HG02642 (cell line): ENCODE results near the gene NPPA.
"Not testable (repeated sequence)": the region's sequence is repeated elsewhere in the genome, so short reads cannot be mapped to it uniquely, and the experiment has no call there.

ENCODE experiments used
- ATAC-seq: cut with Tn5 transposase; IDR thresholded peaks from one replicate; pipeline ENCODE4 v1.9.1; 2021; ENCODE audit warnings: mild to moderate bottlenecking; ENCODE audit not compliant: unreplicated experiment, poor library complexity

The NPPA gene

DNA sequence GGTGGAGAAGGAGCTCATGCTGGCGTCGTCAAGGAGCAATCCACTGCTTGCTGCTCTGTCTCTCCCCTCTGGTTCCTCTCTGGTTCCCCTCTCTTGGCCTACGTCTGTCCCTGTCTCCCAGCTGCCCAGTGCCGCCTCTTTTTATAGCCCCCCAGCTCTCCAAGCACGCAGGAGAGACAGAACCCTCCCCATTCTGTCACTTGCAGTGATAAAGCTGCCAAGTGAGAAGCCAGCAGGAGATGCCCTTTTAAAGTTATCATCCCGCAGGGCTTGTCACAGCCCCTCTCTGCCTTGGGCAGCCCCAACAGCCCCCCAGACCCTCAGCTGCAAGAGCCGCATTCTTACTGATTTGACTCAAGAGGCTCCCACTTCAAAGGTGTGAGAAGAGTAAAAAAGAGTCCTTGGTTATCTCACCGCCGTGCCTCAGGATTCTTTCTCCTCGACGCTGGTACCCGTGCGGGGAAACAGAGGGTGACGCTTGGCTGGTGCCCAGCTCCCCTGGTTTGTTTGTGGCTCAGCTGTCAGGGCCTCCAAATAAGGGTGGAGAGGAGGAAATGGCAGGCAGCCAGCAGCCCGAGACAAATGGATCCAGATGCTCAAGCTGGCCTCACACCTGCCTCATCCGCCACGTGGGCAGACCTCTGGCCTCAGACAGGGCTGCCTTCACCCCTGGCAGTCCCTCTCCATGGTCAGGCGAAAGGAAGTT lies at the start of gene NPPA:
Gene NPPA, minus strand, starts transcription at position 117 of the 706 bp plus-strand sequence. Its CDS starts 99 bp downstream, at position 18.
- no peak for ATAC-seq

- ATAC-seq = not testable (repeated sequence)
Observed at GRCh38 chr1:11894501-11894900, 46.9 kb upstream of the NPPA start.

- no peak for ATAC-seq
Observed at GRCh38 chr1:11893907-11894251, 46.3 kb upstream of the NPPA start.

DNA sequence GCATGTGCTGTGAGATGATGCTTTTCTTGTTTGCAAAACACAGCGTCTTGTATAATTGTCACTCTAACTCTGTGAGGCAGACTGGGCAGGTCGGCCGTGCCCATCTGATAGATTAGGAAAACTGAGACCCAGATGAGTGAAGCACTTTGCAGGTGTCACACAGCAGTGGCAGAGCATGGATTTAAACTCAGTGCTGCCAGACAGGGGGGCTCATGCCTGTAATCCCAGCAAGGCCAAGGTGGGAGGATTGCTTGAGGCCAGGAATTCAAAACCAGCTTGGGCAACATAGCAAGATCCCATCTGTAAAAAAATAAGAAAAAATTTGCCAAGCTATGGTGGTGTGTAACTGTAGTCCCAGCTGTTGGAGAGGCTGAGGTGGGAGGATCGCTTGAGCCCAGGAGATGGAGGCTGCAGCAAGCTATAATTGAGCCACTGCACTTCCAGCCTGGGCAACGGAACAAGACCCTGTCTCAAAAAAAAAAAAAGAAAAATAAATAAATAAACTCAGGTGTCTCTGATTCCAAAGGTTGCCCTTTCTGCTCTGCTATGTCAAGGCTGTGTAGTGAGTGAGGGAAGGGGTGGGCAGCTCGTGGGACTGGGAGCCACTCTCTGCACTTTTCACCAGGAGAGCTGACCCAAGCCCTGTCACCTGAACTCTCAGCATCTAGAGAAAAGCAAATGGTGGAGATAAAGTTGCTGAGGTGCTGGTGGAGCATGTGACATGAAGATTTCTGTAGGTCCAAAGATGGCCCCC lies 44.0 kb upstream of the NPPA start:
- ATAC-seq = no peak

- no peak for ATAC-seq
Observed at GRCh38 chr1:11888877-11889208, 41.3 kb upstream of the NPPA start.

DNA sequence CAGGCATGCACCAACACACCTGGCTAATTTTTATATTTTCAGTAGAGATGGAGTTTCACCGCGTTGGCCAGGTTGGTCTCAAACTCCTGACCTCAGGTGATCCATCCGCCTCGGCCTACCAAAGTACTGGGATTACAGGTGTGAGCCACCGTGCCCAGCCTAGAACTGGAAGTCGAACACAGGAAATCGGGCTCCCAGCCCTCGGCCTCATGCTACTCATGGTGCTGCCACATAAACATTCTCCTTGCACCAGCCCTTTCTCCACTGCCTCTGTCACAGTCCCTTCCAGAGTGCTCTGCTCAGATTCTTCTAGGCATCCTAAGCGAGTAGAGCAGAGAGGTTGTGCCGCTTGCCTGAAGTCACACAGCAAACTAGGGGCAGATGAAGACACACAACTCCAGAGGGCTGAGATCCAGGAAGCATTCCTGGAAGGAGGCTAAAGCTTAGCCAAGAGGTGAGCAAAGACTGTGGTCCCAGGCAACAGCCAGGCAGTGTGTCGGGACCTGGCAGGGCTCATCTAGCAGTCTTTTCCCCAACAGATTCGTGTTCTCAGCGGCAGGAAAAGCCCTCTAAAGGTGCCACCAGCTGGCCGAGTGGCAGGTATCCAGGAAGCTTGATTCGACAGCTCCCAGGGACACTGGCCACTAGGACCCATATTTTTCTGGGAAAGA lies 40.8 kb upstream of the NPPA start:
- ATAC-seq = no peak

DNA sequence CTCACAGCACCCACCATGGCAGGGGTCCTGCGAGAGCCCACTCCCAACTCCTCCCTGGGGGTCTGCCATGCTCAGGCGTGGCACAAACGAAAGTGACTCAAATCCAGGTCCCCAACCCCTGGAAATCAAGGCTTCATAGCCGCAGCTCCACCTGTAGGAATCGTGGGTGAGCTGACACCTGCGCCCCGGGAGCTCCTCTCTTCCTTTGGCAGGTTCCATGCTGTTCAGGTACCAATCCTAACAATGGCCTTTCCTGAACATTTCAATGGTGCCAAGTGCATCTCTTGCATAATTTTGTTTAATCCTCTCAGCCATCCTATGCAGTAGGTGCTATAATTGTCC lies 40.1 kb upstream of the NPPA start:
- no peak for ATAC-seq

DNA sequence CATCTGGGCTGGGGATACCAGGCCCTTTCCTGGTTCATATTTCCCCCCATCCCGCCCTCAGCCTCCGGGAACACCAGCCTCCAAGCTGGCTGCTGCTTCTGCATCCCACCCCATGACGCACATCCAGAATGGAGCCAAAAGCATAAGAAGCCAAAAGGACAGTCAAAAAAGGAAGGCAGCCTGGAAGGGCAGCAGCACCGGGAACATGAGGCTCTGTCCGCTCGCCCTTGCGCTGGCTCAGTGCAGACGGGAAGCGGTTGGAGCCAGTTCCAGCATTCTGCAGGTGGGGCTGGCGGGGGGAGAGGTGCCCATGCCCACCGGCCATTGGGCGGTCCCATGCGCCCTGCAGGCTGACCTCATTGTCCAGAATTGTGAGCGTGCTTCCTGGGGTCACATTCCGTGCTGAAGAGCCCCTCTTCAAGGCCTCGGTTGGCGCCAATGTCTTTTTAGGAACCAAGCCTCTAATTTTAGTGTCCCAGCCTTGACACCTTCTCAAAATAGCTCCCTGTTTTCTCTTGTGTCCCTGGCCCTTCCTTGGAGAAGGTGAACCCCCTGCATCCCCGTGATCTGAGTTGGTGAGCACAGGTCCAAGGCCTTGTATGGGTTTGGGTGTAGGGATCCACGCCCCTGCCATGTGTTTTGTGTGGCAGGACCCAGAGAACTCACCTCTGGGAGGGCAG lies 39.5 kb upstream of the NPPA start:
- no peak for ATAC-seq

DNA sequence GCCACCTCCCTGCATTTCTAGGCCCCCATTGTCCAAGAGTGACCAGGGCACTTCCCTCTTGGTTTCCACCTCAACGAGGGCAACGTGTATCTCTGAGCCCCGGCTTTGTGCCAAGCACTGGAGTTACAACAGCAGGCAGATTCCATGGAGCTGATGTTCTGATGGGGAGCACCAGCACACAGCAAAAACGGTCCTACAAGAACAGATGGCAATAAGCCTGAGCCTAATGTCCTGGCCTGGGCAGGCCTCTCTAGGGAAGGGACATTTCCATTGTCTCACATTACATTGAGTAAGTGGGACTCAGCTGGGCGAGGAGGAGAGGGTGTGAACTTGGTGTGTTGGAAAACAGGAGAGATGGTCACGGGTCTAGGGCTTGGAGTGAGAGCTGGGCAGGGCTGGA lies 38.3 kb upstream of the NPPA start:
- no peak for ATAC-seq

- ATAC-seq = no peak
Observed at GRCh38 chr1:11882814-11883538, 35.4 kb upstream of the NPPA start.

- no peak for ATAC-seq
Observed at GRCh38 chr1:11881749-11882441, 34.3 kb upstream of the NPPA start.

- ATAC-seq = no peak
Observed at GRCh38 chr1:11880911-11881748, 33.5 kb upstream of the NPPA start.

DNA sequence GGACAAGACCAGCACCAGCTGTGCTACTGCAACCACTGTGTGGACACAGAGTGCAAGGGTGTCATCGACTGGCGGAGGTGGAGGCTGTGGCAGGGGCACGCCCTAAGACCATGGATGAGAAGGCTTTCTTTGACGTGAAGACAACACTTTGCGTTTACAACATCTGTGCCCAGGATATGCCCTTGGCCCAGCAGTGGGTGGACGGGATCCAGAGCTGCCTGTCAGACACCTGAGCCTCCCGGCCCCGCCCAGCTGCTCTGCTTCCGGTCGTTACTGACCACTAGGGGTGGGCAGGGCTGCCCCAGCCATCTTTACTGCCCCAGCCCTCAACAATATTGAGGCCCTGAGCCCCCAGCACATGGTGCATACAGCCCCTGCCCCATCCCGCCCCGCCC lies 32.6 kb upstream of the NPPA start:
- no peak for ATAC-seq

GRCh38 chr1:11879311-11880180 lies 32.0 kb upstream of the NPPA start:
- no peak for ATAC-seq

DNA sequence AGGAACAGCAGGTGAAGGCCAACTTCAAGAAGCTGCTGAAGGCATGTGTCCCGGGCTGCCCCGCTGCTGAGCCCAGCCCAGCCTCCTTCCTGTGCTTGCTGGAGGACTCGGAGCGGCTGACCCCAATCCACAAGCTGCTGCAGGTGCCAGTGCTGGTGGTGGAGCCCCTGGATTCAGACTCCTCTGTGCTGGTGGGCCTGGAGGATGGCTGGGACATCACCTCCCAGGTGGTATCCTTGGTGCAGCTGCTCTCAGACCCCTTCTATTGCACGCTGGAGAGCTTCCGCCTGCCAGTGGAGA lies 31.3 kb upstream of the NPPA start:
- no peak for ATAC-seq

DNA sequence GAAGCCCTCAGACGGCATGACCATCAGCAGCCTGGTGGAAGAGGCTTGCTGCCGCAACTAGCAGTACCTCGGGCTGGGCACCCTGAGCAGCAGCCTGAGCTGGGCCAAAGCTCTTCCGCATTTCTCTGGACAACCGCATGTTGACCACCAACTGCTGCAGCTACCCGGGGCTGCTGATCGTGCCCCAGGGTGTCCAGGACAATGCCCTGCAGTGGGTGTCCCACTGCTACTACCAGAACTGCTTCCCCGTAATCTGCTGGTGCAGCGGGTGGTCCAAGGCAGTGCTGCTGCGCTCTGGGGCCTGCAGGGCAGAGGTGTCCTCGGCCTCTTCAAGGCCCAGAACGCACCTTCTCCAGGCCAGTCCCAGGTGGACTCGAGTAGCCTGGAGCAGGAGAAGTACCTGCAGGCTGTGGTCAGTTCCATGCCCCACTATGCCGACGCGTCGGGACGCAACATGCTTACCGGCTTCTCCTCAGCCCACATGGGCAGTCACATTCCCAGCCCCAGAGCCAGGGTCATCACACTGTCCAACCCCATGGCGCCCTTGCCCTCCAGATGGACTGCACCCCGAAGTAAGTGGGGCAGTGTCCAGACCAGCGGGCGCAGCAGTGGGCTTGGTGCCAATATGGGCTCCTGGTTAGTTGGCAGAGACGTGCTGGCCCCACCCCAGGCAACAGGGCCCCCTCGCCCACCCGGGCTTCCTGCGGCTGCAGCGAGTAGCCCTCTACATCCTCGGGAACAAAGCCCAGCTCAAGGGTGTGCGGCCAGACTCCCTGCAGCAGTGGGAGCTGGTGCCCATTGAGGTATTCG lies 30.7 kb upstream of the NPPA start:
- ATAC-seq = no peak

- ATAC-seq = no peak
Observed at GRCh38 chr1:11877074-11877473, 29.5 kb upstream of the NPPA start.

DNA sequence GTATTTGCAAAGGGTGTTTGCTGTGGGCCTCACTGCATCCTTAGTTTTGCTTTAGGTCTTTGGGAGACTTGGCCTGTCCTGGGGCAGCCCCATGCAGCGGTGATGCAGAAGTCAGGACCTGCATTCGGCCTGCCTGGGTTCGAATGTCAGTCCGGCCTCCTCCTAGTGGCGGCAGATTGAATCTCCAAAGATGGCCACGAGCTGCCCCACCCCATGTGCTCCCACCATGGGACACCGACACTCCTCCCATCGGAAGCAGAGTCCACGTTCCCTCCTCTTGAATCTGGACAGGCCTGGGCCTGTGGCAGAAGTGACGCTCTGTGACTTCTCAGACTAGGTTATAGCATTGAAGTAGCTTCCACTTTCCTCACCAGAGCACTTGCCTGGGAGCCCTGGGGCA lies 27.5 kb upstream of the NPPA start:
- no peak for ATAC-seq
